Measurements from ENCODE around the gene TMEM186.
A peak's percentile ranks its signal among the peaks of the same experiment; 100 is the strongest.

TMEM186 gene
- long read RNA-seq, transcript TMEM186-201 (2 exons, 1,448 nt): major isoform, 46 of 51 reads
- long read RNA-seq, partial matches to known transcripts: 0 of 51 reads
- long read RNA-seq, other reads (novel, unspliced or antisense): 5 of 51 reads

GRCh38 chr16:8797364-8798173 is at the start of gene TMEM186, which contains the start of gene PMM2:
TMEM186 (minus strand) TSS chr16:8797639; CDS start chr16:8797614, 25 bp downstream.
PMM2 (plus strand) TSS chr16:8797839; CDS start chr16:8797883, 44 bp downstream.
- peak within 1 kb of the TSS; percentile 87 for H3K27ac ChIP-seq (replicated peaks)
- TF ChIP-seq POLR2AphosphoS5 (IDR thresholded peaks at IDR 0.05; ENCODE audit: low read depth) (peak; percentile 93), REST (IDR thresholded peaks at IDR 0.05; ENCODE audit: insufficient replicate concordance, low read depth) (peak; percentile 34), GABPA (IDR thresholded peaks at IDR 0.05; ENCODE audit: low read depth) (peak; percentile 88), CTCF (IDR thresholded peaks at IDR 0.05; ENCODE audit: insufficient read depth, low read length) (no peak), SPI1 (IDR thresholded peaks at IDR 0.05; ENCODE audit: borderline replicate concordance, low read depth) (peak; percentile 1; the same call in 1 of the 2 replicates)
- DNase-seq (ENCODE audit: low read depth in 1 of 2, low spot score in 1 of 2): peak; percentile 97 to 98

GRCh38 chr16:8847145-8847544 is 49.7 kb upstream of the TMEM186 start:
- no peak for DNase-seq (ENCODE audit: low read depth in 1 of 2, low spot score in 1 of 2)
- no peak for TF ChIP-seq GABPA (IDR thresholded peaks at IDR 0.05; ENCODE audit: low read depth)
- TF ChIP-seq REST (IDR thresholded peaks at IDR 0.05; ENCODE audit: insufficient replicate concordance, low read depth): no peak
- TF ChIP-seq CTCF (IDR thresholded peaks at IDR 0.05; ENCODE audit: insufficient read depth, low read length): no peak
- no peak for TF ChIP-seq SPI1 (IDR thresholded peaks at IDR 0.05; ENCODE audit: borderline replicate concordance, low read depth)
- TF ChIP-seq POLR2AphosphoS5 (IDR thresholded peaks at IDR 0.05; ENCODE audit: low read depth): no peak
- H3K27me3 ChIP-seq (ENCODE audit: insufficient read depth, poor library complexity, severe bottlenecking): no peaks in the 10 kb centered on the region
- no peak overlapping the region for H3K4me3 ChIP-seq (replicated peaks; ENCODE audit: insufficient read depth, low read length)
- no peak overlapping the region for H3K27ac ChIP-seq (replicated peaks)

More at GRCh38 chr16:8797364-8798173, at the start of gene TMEM186, which contains the start of gene PMM2:
- Histone ChIP-seq H3K27me3 (ENCODE audit: insufficient read depth, poor library complexity, severe bottlenecking) (no peaks in the 10 kb centered on the region), H3K4me3 (replicated peaks; ENCODE audit: insufficient read depth, low read length) (peak within 1 kb of the TSS; percentile 86)

- Histone ChIP-seq H3K27me3 (ENCODE audit: insufficient read depth, poor library complexity, severe bottlenecking) (no peaks in the 10 kb centered on the region), H3K27ac (replicated peaks) (no peak overlapping the region), H3K4me3 (replicated peaks; ENCODE audit: insufficient read depth, low read length) (no peak overlapping the region)
- no peak for DNase-seq (ENCODE audit: low read depth in 1 of 2, low spot score in 1 of 2)
- TF ChIP-seq GABPA (IDR thresholded peaks at IDR 0.05; ENCODE audit: low read depth) (no peak), REST (IDR thresholded peaks at IDR 0.05; ENCODE audit: insufficient replicate concordance, low read depth) (no peak), SPI1 (IDR thresholded peaks at IDR 0.05; ENCODE audit: borderline replicate concordance, low read depth) (no peak), CTCF (IDR thresholded peaks at IDR 0.05; ENCODE audit: insufficient read depth, low read length) (no peak), POLR2AphosphoS5 (IDR thresholded peaks at IDR 0.05; ENCODE audit: low read depth) (no peak)
Measured at GRCh38 chr16:8846401-8846932, 49.0 kb upstream of the TMEM186 start.

Data from HL-60 (cell line).